Activated CD8-positive, alpha-beta memory T cell treated with anti-CD3 and anti-CD28 coated beads for 1 hour (primary cell): ENCODE results near the gene VAV3.

ENCODE experiments used
- DNase-seq, 2 donors: peaks; one replicate each; pipeline ENCODE4 v3.0.0-alpha.2; 2020; ENCODE audit warnings: low read depth in 1 of 2; ENCODE audit errors: extremely low read depth in 1 of 2

Gene VAV3

GRCh38 chr1:107604825-107605224 is 360.2 kb downstream of the VAV3 start:
- no peak for DNase-seq

DNA sequence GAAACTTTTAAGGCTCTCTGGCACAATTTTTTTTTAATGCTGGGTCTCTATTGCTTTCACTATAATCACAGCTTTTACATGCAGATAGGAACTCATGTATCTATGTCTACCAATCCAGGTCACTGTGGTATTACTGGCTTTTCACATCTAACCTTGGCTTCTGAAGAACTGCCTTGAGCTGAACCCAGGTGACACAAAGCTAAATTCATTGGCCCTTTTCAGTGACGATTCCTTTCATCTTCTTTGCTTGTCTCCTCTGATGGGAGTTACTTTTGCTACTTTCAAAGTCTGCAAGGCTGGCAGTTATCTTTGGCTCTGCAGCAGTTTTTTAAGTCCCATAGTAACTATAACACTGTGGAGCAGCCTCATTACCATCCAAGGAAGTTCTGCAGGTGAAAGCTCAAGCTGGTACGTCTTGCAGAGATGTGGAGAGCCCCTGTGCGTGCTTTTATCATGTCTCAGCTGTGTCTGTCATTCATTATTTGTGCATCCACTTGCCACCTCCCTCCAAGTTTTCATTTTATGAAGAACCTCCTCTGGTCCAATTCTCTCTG is 364.3 kb downstream of the VAV3 start:
- no peak for DNase-seq

DNA sequence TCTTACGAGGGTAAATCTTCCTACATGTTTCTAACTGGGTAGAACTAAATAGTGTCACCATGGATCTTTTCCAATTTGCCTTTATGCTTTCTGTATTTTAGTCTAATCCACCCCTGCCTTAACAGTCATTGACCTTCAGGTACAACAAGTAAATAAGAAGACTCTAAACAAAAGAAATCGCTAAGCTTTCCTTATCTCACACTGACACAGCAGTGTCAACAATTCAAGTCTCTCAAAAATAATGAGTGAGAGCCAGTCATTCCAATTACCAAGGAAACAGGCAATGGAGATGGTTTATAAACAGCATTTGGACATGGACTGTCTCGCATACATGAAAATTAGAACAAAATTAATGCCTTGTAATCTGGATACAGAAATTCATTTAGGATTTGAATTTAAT is 365.8 kb downstream of the VAV3 start:
- no peak for DNase-seq

GRCh38 chr1:107597290-107597689 is 367.7 kb downstream of the VAV3 start:
- DNase-seq: no peak

- DNase-seq: no peak
Observed at GRCh38 chr1:107594536-107594935, 370.4 kb downstream of the VAV3 start.

DNA sequence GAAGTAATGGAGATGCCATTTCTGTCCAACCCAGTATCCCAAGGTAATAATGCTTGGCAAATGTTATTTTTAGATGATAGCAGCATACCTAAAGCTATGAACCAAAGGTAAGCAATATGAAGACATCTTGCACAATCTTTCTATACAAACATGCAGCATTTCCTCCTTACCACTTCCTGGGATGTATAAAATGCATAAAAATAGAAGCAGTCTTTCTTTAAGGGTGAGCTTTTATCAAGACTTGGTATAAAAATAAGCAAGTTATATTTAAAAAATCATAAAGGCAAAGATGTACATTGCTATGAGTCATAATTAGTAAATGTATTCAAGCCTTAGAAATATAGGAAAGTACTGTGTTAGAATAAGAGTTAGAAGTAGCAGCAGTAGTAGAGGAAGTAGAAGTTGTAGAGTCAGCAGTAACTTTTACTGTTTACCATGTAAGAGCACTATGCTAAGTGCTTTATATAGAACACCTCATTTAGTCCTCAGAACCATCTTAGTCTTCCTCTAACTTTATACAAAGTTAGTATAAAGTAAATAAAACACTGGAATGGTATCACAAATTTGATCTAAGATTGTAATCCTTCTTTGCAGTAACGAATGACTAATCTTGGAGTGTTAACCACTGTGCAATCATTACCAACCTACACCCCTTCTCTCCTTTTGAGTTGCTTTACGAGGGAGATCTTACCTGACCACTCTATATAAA is 371.3 kb downstream of the VAV3 start:
- no peak for DNase-seq

- DNase-seq: no peak
Observed at GRCh38 chr1:107590900-107591622, 373.9 kb downstream of the VAV3 start.

DNA sequence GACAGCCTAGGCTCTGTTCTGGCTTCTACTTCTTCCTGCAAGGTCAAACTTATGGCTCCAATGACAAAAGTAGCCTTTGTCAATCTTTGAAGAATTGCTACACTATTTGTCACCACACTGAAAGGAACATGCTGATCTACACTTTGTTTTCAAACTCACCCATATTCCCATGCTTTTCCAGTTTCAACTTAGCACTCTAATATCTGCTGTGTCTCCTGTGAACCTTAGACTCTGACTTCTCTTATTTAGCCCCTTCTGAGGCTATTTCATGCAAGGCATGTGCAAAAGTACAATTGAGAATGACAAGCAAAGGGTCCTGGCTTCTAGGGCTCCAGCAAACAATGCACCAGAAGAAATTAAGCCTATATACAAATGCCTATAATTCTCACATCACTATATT is 374.9 kb downstream of the VAV3 start:
- no peak for DNase-seq

DNA sequence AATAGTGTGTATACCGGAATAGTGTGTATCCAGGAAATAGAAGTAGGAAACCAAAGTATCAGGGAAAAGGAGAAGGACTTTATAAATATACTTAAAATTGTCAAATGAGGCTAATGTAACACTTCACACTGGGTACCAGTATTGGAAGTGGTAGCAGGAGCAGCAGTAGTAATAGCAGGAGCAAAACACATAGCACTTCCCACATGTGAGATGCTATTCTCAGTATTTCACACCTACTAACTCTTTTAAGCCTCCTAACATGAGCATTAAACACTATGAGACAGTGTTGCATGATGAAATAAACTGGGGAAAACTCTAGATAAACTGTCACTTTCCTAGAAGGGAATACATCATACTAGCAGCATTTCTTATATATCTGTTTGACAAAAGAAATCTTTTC is 376.7 kb downstream of the VAV3 start:
- no peak for DNase-seq

DNA sequence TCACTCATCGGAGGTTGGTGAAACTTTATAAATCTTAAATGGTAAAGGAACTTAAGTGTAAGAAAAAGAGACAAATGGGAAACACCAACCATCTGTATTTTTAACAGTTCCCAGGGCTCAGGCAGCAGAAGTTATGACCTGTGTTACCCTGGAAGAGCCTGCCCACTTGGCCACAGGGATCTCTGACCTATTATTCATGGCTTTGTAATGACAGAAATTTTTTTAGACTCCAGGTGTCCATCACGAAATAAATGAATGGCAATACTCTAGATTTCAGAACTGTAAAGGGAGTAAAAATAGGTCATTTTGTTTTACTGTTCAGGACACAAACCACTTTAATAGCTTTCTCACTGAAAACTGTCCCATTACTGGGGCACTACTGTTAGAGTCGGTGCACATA is 389.8 kb downstream of the VAV3 start:
- DNase-seq: no peak

- no peak for DNase-seq
Observed at GRCh38 chr1:107574044-107574443, 390.9 kb downstream of the VAV3 start.

DNA sequence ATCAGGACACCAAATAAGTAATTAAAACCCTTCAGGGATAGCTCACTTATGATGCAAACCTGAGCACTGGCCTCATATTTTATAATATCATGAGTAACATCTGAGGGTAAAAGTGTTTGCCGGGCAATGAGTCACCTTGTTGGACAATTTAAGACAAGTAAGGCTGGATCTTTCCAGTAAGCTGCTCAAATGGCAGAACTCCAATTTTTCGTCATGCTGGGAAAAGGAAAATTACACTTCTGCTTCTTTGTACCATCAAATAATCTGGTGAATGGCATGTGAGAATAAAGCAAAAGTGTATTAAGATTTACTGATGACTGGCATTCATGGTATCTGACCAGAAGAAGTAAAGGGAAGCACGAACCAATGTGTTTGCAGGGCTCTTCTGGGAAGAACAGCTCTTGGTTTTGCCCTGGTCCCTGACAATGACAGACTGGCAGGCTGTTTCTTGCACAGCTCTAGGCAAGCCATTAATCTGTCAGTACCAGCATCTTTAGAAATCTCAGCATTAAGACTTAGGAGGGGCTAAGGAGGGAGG is 392.2 kb downstream of the VAV3 start:
- DNase-seq: no peak

DNA sequence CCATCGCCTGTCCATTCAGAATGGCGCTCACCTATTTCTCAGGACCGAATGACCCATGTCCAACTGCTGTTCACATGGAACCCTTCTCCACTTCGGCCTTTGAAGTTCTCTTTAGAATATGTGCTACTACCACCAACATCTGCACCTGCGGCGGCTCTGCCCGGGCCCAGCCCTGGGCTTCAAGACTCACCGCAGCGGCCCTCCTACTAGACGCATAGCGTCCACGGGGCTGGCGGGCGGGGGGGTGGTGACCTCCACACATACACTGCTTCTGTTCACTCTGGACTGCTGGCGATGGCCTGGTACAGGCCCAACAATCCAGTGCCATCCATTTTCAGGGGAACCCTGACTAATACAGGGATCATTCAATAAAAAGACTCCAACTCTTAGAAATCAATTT is 394.2 kb downstream of the VAV3 start:
- DNase-seq: no peak

DNA sequence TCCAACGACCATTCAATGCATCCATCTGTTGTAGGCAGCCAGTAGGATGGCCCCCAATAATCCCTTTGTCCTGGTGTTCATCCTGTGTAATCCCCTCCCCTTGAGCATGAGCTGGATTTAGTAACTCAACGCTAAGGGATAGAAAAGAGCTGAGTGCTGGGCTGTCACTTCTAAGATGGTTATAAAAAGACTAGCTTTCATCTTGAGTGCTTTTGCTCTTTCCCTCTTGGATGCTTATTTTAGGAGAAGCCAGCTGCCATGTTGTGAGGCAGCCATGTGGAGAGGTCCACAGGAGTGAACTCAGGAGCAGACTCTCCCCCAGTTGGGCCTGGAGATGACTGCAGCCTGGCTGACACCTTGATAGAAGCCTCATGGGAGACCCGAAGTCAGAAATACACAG is 401.5 kb downstream of the VAV3 start:
- DNase-seq: no peak

DNA sequence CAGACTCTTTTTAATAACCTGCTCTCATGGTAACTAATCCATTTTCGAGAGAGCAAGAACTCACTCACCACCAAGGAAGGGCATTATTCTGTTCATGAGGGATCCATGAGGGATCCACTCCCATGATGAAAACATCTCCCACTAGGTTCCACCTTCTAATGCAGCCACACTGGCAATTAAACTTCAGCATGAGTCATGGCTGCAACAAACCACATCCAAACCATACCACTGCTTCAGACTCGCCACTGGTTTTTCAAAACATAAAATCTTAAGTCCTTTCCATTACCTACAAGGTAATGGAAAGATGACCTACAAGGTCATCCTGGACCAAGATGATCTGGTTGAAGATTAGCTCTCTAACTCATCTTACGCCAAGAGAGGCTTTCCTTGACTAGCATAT is 405.1 kb downstream of the VAV3 start:
- DNase-seq: no peak

GRCh38 chr1:107557095-107557494 is 407.9 kb downstream of the VAV3 start:
- DNase-seq: no peak

GRCh38 chr1:107555578-107555977 is 409.4 kb downstream of the VAV3 start:
- DNase-seq: no peak

DNA sequence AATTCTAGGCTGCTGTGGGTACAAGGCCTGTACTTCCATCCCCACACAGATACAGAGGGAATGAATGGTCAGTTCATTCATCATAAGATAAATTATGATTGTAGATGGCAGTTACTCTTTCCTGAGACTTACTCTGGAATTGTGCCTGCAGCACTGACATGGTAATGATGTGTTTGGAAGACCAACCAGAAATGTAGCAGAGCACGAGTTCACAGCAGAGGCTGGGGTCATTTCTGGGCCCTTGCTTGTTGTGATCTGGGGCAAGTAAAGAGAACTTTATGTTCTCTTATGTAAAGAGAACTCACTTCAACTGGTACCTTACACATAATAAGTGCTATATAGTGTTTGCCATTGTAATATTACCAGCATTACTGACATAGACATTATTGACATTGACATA is 412.2 kb downstream of the VAV3 start:
- no peak for DNase-seq

DNA sequence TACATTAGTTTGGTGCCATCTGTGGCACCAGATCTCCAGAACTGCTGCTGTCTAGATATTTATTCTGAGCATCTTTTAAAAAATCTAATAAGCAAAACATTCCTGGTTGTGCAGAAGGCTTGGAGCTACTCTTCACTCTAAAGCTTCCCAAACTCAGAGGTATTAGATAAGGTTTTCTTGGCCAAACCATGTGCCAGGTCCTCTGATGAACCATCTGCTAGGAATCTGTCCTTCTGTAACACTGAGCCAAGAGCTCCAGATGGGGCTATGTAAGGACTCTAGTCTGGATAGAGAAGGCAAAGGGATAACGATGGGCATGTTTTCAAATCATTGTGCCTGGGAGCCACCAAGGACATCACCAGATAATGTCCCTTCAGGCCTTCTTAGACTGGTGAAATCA is 413.5 kb downstream of the VAV3 start:
- DNase-seq: no peak

DNA sequence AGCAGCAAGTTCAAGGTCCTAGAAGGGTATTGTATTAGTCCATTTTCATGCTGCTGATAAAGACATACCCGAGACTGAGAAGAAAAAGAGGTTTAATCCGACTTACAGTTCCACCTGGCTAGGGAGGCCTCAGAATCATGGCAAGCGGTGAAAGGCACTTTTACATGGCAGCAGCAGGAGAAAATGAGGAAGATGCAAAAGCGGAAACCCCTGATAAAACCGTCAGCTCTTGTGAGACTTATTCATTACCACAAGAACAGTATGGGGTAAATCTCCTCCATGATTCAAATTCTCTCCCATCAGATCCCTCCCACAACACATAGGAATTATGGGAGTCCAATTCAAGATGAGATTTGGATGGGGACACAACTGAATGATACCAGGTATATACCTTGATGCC is 414.6 kb downstream of the VAV3 start:
- no peak for DNase-seq

GRCh38 chr1:107549152-107549810 is 415.7 kb downstream of the VAV3 start:
- no peak for DNase-seq

GRCh38 chr1:107548276-107548675 is 416.7 kb downstream of the VAV3 start:
- DNase-seq: no peak
